Duodenal mucosa (tissue), 2 donors: ENCODE results near the gene KCNJ3.

Experiments
- H3K27ac ChIP-seq: one replicate; pipeline ENCODE4 v1.7.0; 2013; ENCODE audit warnings: low read depth, low read length
- H3K27me3 ChIP-seq, 2 donors: one replicate each; pipeline ENCODE4 v1.7.0; 2013; ENCODE audit warnings: low read length in 2 of 2, control low read depth in 1 of 2; ENCODE audit not compliant: insufficient read depth in 2 of 2, control insufficient read depth in 1 of 2
- H3K36me3 ChIP-seq, 2 donors: one replicate each; pipeline ENCODE4 v1.7.0; 2013; ENCODE audit warnings: low read length in 2 of 2, control low read depth in 1 of 2; ENCODE audit not compliant: insufficient read depth in 2 of 2, control insufficient read depth in 1 of 2
- H3K4me1 ChIP-seq, 2 donors: one replicate each; pipeline ENCODE4 v1.7.0; 2013; ENCODE audit warnings: low read length in 2 of 2, control low read depth in 1 of 2; ENCODE audit not compliant: insufficient read depth in 2 of 2, control insufficient read depth in 1 of 2
- H3K4me3 ChIP-seq, 2 donors: one replicate each; pipeline ENCODE4 v1.7.0; 2013; ENCODE audit warnings: low read length in 2 of 2, low read depth in 1 of 2
- H3K9ac ChIP-seq, 2 donors: one replicate each; pipeline ENCODE4 v1.7.0; 2013; ENCODE audit warnings: low read length in 2 of 2, low read depth in 1 of 2
- H3K9me3 ChIP-seq, 2 donors: one replicate each; pipeline ENCODE4 v1.7.0; 2013; ENCODE audit warnings: low read length in 2 of 2, control low read depth in 1 of 2; ENCODE audit not compliant: control insufficient read depth in 1 of 2

The KCNJ3 gene

GRCh38 chr2:154689158-154689557 is 9.3 kb upstream of the KCNJ3 start:
- Histone ChIP-seq H3K9ac (no peak overlapping the region), H3K27me3 (no peaks in the 10 kb centered on the region), H3K4me3 (no peak overlapping the region), H3K36me3 (no peaks in the 10 kb centered on the region), H3K9me3 (no peaks in the 10 kb centered on the region), H3K27ac (no peak overlapping the region), H3K4me1 (peaks cover 0 to 3% of the 10 kb centered on the region in 2 donors)

GRCh38 chr2:154692927-154693326 is 5.6 kb upstream of the KCNJ3 start:
- H3K9ac ChIP-seq, result no peak overlapping the region
- no peak overlapping the region for H3K4me3 ChIP-seq
- no peaks in the 10 kb centered on the region for H3K9me3 ChIP-seq
- peaks cover 0 to 3% of the 10 kb centered on the region in 2 donors for H3K27me3 ChIP-seq
- H3K4me1 ChIP-seq, result peaks cover 0 to 13% of the 10 kb centered on the region in 2 donors
- no peak overlapping the region for H3K27ac ChIP-seq
- no peaks in the 10 kb centered on the region for H3K36me3 ChIP-seq

- no peak overlapping the region for H3K4me3 ChIP-seq
- peaks cover 0 to 13% of the 10 kb centered on the region in 2 donors for H3K4me1 ChIP-seq
- H3K36me3 ChIP-seq, result no peaks in the 10 kb centered on the region
- H3K9ac ChIP-seq, result no peak overlapping the region
- no peak overlapping the region for H3K27ac ChIP-seq
- H3K27me3 ChIP-seq, result peaks cover 0 to 3% of the 10 kb centered on the region in 2 donors
- H3K9me3 ChIP-seq, result no peaks in the 10 kb centered on the region
Observed at GRCh38 chr2:154693741-154694340, 4.7 kb upstream of the KCNJ3 start.

- H3K27me3 ChIP-seq, result peaks cover 0 to 6% of the 10 kb centered on the region in 2 donors
- peaks cover 0 to 13% of the 10 kb centered on the region in 2 donors for H3K4me1 ChIP-seq
- H3K27ac ChIP-seq, result no peak overlapping the region
- H3K36me3 ChIP-seq, result no peaks in the 10 kb centered on the region
- H3K9ac ChIP-seq, result no peak overlapping the region
- H3K9me3 ChIP-seq, result no peaks in the 10 kb centered on the region
- H3K4me3 ChIP-seq, result no peak overlapping the region
Observed at GRCh38 chr2:154694881-154695280, 3.6 kb upstream of the KCNJ3 start.

- peak overlapping the region; percentile 32 for H3K27ac ChIP-seq
- H3K36me3 ChIP-seq, result no peaks in the 10 kb centered on the region
- no peaks in the 10 kb centered on the region for H3K9me3 ChIP-seq
- peaks cover 0 to 13% of the 10 kb centered on the region in 2 donors for H3K4me1 ChIP-seq
- H3K27me3 ChIP-seq, result peaks cover 0 to 6% of the 10 kb centered on the region in 2 donors
- H3K9ac ChIP-seq, result no peak overlapping the region
- peak overlapping the region; percentile 7 to 87 for H3K4me3 ChIP-seq
Observed at GRCh38 chr2:154696369-154696768, 2.1 kb upstream of the KCNJ3 start.

GRCh38 chr2:154696810-154697417 is 1.6 kb upstream of the KCNJ3 start:
- H3K27ac ChIP-seq, result peak overlapping the region; percentile 32
- peaks cover 0 to 13% of the 10 kb centered on the region in 2 donors for H3K4me1 ChIP-seq
- H3K36me3 ChIP-seq, result no peaks in the 10 kb centered on the region
- H3K27me3 ChIP-seq, result peaks cover 0 to 6% of the 10 kb centered on the region in 2 donors
- no peaks in the 10 kb centered on the region for H3K9me3 ChIP-seq
- H3K9ac ChIP-seq, result peak overlapping the region; percentile 62 to 84
- H3K4me3 ChIP-seq, result peak overlapping the region; percentile 87 to 90

GRCh38 chr2:154697418-154698252 is 860 bp upstream of the KCNJ3 start:
- Histone ChIP-seq H3K9ac (peak overlapping the region; percentile 62 to 84), H3K9me3 (no peaks in the 10 kb centered on the region), H3K4me1 (peaks cover 0 to 12% of the 10 kb centered on the region in 2 donors), H3K27me3 (peaks cover 0 to 6% of the 10 kb centered on the region in 2 donors), H3K36me3 (no peaks in the 10 kb centered on the region), H3K27ac (peak overlapping the region; percentile 83), H3K4me3 (peak overlapping the region; percentile 87 to 90)

- Histone ChIP-seq H3K9me3 (no peaks in the 10 kb centered on the region), H3K27ac (no peak overlapping the region), H3K4me1 (peaks cover 0 to 10% of the 10 kb centered on the region in 2 donors), H3K9ac (peak overlapping the region; percentile 59 to 63), H3K4me3 (peak overlapping the region; percentile 87 to 90), H3K27me3 (peaks cover 0 to 6% of the 10 kb centered on the region in 2 donors), H3K36me3 (no peaks in the 10 kb centered on the region)
Observed at GRCh38 chr2:154698721-154699574, 453 bp downstream of the KCNJ3 start.

GRCh38 chr2:154699575-154699930 is 1.1 kb downstream of the KCNJ3 start:
- Histone ChIP-seq H3K4me3 (peak overlapping the region; percentile 87 to 90), H3K9me3 (no peaks in the 10 kb centered on the region), H3K4me1 (peaks cover 0 to 12% of the 10 kb centered on the region in 2 donors), H3K9ac (peak overlapping the region; percentile 59 to 63), H3K36me3 (no peaks in the 10 kb centered on the region), H3K27ac (no peak overlapping the region), H3K27me3 (peaks cover 0 to 6% of the 10 kb centered on the region in 2 donors)
